GM18517 (cell line): ENCODE data around the gene BCAS4.
A peak's percentile ranks its signal among the peaks of the same experiment; 100 is the strongest.
"Not testable (repeated sequence)": the region's sequence is repeated elsewhere in the genome, so short reads cannot be mapped to it uniquely, and the experiment has no call there.

Experiments
- ATAC-seq: cut with Tn5 transposase; IDR thresholded peaks from one replicate; pipeline ENCODE4 v1.9.1; 2021; ENCODE audit warnings: mild to moderate bottlenecking, moderate library complexity; ENCODE audit not compliant: unreplicated experiment

BCAS4 gene

DNA sequence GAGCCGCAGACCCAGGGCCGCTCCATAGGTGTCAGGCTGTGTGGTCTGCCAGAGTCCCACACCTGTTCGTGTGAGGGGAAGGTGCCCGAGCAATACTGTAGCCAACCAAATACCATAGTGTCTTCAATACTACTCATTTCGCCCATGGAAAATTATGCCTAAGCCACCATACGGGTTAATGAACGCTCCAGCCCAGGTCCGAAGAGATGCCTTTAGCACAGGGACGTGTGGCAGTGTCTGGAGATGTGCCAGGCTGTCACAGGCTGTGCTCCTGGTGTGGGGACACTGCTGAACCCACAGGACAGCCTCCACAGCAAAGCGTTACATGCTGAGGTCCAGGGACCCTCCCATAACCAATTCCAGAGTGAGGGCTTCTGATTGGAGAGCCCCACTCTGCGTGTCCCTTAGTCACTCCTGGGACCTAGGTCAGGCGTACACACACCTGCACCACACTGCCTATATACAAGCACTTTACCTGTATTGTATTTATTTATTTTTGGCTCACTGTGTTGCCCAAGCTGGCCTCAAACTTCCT is 25.2 kb upstream of the BCAS4 start:
- not testable (repeated sequence) for ATAC-seq

DNA sequence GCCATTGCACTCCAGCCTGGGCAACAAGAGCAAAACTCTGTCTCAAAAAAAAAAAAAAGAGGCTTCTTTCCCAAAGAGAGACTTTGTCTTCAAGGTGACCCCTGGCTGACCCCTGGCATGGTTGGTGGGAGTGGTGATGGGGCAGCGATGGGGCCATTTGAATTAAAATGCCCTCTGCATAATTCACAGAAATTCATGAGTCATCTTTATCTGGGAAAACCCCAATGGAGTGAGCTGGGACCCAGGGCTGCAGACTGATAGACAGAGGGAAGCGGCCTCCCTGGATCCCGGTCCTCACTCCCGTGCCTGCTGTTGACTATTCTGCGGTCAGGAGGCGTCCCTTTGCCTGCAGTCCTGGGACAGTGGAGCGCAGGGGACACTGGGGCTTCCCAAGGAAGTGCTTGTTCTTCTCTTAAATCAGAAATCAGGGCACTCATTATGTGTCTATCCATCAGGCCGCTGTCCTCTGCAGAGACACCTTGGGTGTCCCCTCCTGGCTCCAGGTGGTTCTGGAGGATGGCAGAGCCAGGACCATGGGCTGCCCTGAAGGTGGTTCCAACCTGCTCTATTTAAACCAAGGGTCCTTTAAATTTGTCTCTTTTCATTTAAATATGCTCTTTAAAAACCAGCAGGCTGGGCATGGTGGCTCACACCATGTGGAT is 23.3 kb upstream of the BCAS4 start:
- ATAC-seq, result not testable (repeated sequence)

DNA sequence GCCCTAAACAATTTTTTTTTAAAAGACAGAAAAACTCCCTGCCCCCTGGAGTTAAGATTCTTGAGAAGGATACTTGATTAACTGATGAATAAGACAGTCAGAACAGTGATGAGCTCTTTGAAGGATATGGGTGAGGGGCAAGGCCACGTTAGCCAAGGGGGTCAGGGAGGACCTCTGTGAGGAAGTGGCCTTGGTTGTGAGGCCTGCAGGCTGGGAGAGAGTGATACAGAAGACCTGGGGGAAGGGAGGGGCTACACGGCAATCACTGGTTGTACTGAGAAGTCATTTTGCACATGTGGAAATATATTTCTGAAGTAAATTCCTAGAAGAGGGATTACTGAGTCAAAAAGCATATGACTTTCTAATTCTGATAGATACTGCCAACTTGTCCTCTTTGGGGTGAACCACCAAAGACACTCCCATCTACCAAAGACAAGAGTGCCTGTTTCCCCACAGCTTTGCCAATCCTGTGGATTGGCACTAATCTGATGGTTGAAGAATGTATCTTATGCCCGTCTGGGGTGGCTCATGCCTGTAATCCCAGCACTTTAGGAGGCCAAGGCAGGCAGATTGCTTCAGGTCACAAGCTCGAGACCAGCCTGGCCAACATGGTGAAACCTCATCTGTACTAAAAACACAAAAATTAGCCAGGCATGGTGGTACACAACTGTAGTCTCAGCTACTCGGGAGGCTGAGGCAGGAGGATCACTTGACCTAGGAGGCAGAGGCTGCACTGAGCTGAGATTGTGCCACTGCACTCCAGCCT is 22.3 kb upstream of the BCAS4 start:
- no peak for ATAC-seq

DNA sequence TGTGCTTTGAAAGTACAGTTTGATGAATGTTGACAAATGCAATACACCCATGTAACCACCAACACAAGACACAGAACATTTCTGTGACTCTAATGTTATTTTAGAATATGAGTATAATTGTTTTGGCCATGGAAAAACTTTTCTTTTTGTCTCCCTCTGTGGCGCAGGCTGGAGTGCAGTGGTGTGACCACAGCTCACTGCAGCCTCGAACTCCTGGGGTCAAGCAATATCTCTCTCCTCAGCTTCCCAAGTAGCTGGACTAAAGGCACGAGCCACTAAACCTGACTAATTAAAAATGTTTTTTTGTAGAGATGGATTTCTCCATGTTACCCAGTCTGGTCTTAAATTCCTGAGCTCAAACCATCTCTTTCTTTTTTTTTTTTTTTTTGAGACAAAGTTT is 20.3 kb upstream of the BCAS4 start:
- ATAC-seq, result no peak

DNA sequence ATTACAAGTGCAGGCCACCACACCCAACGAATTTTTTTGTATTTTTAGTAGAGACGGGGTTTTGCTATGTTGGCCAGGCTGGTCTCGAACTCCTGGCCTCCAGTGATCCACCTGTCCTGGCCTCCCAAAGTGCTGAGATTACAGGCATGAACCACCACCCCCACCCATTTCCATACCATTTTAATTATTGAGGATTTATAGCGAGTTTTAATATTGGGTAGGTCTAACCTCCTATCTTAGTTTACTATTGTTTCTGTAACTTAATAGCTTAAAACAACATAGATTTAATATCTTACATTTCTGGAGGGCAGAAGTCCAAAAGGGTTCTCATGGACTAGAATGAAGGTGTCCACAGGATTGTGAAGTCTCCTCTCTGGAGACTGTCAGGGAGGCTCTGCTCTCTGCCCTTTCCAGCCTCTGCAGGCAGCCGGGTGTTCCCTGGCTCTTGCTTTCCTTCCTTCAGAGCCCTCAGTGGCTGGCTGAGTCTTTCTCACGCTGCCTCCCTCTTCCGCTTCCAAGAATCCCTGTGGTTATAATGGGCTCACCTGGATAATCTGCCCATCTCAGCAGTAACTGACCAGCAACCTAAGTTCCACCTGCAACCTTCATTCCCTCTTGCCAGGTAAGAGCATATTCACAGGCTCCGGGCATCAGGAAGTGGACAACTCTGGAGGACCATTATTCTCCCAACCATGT is 18.6 kb upstream of the BCAS4 start:
- no peak for ATAC-seq

DNA sequence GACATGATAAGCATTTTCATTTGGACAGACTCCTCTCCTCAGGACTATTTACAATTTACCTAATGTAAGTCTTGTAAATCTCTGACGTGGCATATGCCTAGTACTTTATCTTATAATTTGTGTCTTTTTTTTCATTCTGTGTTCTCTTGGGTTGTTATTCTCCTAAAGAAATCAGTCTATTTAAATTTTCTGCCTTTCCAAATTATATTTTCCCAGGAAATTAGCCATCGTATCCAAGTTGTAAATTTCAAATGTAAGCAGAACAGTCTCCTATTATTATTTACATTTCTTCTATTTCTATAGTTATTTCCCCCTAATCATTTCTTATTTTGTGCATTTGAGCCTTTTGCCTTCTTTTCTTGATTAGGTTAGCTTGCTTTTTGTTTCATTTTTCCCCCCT is 17.5 kb upstream of the BCAS4 start:
- ATAC-seq, result no peak

DNA sequence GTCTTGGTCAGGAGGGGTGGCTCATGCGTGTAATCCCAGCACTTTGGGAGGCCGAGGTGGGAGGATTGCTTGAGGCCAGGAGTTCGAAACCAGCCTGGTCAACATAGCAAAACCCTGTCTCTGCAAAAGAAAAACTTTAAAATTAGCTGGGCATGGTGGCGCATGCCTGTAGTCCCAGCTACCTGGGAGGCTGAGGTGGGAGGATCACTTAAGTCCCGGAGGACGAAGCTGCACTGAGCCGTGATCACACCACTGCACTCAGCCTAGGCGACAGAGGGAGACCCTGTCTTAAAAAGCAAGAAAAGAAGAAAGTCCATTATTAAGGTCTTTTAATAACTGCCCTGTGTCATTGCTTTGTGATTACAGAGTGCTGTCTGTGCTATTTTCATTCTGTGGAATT is 15.9 kb upstream of the BCAS4 start:
- ATAC-seq, result not testable (repeated sequence)

DNA sequence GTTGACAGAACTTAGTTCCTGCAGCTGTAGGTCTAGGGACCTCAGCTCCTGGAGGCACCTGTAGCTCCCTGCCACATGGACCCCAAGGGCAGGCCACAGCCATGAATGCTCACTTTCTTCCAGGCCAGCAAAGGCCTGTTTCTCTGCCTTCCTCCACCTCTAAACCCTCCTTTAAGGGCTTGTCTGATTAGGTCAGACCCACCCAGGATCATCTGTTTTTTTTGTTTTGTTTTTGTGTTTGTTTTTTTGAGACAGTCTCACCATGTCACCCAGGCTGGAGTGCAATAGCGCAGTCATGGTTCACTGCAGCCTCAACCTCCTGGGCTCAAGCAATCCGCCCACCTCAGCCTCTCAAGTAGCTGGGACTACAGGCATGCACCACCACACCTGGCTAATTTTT is 11.5 kb upstream of the BCAS4 start:
- ATAC-seq, result no peak

DNA sequence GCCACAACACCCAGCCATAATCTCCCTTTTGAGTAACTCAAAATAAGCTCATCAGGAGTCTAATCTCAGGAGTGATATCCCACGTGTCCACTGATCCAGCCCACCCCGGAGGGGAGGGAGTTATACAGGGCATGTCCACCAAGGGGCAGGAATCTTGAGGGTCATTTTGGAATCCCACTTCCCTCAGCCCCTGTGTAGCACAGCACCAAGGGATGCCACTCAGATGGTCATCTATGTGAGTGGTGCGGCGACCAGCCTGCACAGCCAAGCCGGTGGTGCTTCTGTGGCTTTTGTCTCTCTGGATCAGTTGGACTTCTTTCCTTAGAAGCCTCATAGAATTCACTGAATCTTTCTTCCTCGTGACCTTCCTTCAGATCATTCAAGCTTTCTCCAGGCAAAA is 11.0 kb upstream of the BCAS4 start:
- ATAC-seq, result no peak

DNA sequence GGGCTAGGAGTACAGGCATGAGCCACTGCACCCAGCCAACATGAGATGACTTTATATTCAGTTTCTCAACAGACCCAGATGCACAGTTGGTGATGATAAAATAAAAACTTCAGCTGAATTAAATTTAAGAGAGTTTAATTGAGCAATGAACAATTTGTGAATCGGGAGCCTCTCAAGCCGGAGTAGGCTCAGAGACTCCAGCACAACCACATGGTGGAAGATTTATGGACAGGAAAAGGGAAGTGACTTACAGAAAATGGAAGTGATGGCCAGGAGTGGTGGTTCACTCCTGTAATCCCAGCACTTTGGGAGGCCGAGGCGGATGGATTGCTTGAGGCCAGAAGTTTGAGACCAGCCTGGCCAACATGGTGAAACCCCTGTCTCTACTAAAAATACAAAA is 10.4 kb upstream of the BCAS4 start:
- no peak for ATAC-seq

DNA sequence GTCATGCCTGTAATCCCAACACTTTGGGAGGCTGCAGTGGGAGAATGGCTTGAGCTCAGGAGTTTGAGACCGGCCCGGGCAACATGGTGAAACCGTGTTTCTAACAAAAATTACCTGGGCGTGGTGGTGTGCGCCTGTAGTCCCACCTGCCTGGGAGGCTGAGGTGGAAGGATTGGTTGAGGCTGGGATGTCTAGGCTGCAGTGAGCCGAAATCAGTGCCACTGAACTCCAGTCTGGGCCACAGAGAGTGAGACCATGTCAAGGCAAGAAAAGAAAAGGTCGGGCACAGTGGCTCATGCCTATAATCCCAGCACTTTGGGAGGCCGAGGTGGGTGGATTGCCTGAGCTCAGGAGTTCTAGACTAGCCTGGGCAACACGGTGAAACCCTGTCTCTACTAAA is 8.2 kb upstream of the BCAS4 start:
- ATAC-seq, result no peak

DNA sequence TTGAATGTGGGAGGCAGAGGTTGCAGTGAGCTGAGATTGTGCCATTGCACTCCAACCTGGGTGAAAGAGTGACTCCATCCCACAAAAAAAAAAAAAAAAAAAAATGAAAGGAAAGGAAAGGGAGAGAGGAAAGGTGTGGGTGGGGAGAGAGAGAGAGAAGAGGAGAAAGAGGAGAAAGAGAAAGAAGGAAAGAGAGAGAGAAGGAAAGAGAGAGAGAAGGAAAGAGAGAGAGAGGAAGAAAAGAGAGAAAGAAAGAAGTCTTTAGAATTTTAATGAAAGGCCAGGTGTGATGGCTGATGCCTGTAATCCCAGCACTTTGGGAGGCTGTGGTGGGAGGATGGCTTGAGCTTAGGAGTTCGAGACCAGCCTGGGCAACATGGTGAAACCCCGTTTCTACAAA is 7.7 kb upstream of the BCAS4 start:
- no peak for ATAC-seq

DNA sequence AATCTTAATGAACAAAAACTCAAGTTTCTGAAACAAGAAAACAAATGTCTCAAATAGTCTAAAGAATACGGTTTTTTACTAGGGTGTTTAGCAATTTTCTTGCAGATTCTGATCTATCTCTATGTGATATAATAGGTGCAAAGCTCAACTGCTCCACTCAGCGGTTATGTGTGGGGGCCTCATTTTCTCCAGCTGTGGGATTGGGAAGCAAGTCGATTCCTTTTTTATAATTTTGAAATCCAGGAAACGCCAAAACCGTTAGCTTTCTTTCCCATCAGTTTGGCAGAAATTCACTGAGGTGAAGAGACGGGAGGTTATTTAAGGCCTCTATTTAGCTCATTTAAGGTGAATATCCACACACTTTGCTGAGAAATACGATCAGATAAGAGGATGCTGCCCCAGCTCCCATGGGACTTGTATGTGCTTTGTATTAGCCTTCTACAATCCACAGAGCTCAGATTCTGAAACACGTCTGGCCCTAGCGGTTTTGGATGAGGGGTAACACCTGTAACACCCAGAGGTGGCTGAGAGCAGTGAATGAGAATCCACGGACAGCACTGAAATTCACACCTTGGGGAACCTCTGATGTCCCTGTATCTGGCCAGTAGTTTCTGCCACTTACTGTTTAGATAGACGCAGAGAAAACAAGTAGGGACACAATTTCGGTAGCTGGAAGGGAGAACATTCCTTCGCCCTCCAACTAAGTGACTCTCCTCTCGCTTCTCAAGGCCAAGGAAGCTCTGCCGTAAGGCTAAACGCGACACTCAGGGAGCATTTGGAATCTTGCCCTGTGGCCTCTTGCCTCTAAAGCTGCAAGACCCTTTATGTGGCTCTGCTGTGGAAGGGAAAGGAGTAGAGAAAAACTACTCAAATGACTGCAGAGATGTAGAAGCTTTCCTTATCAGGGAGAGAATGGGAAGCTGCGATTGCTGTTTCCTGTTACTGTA is 6.5 kb upstream of the BCAS4 start:
- ATAC-seq, result no peak

DNA sequence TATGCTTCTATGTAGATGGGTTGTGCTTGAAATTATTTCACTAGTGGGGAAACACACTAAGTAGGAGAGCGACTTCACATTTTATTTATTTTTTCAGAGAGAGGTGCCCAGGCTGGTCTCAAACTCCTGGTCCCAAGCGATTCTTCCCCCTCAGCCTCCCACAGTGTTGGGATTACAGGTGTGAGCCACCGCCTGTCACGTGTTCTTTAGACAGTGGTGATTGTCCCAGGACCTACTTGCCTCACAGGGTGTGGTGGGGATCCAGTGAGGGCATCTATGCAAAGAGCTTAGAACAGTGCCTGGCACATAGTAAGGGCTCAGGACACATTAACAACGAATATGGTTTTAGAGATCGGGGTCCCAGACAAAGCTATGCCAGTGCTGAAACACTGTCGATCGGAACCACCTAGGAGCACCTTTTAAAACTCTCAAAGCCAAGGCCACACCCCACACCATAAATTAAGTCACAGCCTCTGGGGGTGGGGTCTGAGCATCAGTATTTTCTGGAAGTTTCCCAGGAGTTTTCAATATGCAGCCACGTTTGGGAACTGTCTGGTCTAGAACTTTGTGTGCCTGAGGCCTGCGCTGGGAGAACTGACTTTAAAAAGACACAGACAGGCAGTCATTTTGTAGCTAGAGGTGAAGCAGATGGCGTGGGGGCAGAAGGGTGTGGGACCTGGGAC is 4.8 kb upstream of the BCAS4 start:
- ATAC-seq, result no peak

DNA sequence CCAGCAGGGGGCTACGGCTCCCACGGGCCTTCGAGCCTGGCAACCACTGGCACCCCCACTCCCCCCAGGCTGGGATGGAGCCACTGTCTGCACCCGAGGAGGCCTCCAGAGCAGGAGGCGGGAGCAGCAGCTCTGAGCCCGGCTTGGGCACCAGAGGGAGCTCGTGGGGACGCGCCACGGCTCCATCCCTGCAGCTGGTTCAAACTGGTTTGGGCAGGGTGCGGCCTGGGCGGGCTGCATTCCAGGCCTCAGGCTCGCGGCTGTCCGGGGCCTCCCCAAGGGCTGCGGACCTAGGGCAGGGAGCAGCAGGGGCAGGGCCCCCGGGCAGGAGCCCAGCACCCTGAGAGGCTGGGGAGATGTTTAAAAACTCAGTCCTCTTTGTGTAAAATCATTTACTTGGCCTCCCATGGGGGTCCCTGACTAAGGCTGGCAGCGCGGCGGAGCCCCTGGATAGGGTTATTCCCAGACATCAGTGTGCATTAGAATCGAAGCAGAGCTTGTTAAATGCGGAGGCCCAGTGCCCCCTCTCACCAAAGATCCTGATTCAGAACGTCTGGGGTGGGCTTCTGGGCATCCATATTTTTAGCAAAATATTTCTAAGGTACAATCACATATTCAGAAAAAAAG is 4.1 kb upstream of the BCAS4 start:
- peak; percentile 38 for ATAC-seq

DNA sequence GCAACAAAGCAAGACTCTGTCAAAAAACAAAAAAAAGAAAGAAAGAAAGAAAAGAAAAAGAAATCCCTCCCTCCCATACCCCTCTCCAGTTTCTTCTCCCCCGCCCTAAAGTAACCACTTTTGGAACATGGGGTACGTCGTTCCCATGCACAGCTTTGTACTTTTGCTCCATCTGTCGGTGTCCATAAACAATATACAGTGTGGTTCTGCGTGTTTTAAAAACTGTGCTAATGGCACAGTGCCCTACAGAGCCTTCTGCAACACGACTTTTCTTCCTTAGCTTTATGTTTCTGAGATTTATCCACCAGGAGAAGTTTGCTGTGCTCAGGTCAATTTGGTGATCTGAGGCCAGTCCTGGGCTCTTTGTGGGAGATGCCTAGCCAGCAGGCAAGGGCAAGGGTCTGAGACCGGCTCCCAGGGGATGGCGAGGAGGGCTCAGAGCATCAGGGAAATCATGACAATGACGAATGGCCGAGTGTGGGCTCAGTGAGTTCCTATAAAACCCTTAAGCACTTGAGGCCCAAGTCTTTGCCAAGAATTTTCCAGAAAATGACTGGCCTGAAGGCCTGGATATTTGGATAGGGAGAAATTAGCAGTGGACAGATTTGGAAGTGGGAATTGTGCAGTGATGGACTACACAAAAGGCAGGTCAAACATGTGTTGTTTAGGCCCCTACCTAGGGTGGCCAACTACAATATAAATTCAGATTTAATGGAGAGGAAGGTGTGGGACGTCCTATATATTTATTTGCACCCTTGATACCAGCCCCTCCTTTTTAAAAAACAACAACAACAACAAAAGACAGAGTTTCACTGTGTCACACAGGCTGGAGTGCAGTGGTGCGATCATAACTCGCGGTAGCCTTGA is 1.9 kb upstream of the BCAS4 start:
- no peak for ATAC-seq

DNA sequence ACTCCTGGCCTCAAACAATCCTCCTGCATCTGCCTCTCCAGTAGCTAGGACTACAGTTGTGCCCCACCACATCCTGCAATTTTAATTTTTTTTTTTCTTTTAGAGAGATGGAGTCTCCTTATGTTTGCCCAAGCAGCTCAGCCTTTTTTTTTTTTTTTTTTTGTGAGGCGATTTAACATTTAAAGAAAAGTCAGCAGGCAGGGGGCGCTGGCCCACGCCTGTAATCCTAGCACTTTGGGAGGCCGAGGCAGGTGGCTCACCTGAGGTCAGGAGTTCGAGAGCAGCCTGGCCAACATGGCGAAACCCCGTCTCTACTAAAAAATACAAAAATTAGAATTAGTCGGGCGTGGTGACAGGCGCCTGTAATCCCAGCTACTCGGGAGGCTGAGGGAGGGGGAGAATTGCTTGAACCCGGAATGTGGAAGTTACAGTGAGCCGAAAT is 1.3 kb upstream of the BCAS4 start:
- not testable (repeated sequence) for ATAC-seq

DNA sequence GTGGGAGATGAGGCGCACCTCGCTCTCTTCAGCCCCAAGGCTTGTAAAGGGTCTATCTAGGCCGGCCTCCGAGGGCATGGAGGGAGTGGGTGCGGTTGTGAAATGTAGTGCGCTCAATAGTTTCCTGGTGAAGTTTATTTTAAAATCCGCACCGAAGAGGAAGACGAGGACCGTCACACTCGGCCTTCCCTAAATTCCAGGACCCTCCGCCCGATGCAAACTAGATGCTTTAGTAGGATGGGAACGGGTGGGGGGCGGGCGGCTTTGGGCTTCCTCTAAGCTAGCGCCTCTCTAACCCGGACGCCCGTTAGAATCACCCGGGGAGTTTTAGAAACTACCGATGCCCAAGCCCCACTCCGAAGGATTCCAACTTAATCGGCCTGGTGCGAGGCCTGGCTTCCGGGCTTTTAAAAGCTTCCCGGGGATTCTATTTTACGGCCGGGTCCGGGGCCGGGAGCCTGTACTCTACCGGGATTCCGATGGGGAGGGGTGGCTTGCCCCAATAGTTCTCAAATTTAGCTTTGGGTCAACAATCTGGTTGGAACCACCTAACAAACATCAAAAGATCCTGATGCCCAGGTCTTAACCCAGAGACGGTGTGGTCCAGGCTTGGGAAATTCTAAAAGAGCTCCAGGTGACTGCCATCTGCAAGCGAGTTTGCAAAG is 548 bp upstream of the BCAS4 start:
- ATAC-seq, result peak; percentile 17
